DND-41 (cell line): ENCODE data around the gene PCDH9.

Source experiments
- EZH2 ChIP-seq: IDR thresholded peaks from 3 replicates; pipeline ENCODE4 v1.6.1; 2012; ENCODE audit warnings: borderline replicate concordance, low read depth, mild to moderate bottlenecking, moderate library complexity, low read length, inconsistent platforms; ENCODE audit not compliant: severe bottlenecking
- TF ChIP-seq, protein P1 (sequence below): IDR thresholded peaks from 2 replicates; pipeline ENCODE4 v1.5.1; 2012; ENCODE audit warnings: borderline replicate concordance, low read length, moderate library complexity, mild to moderate bottlenecking; ENCODE audit not compliant: poor library complexity, severe bottlenecking; ENCODE audit errors: extremely low read depth

DNA sequence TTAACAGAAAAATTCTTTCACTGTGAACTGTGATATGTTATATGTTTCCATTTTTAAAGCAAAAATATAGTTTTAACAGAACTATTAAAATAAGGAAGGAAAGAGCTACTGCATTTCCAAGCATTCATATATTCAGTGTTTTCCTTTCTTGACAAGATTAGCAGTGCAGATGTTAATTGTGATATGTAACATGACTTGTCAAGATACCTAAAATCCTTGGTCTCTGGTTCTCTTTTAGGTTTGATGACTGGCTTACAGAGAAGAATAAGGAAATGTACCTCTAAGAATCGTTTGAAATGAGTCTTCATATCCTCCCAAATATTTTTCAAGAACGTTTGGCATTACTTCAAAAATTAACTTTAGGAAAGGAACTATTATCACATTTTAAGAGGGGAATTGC is 907.2 kb downstream of the PCDH9 start:
- TF ChIP-seq, protein P1, sequence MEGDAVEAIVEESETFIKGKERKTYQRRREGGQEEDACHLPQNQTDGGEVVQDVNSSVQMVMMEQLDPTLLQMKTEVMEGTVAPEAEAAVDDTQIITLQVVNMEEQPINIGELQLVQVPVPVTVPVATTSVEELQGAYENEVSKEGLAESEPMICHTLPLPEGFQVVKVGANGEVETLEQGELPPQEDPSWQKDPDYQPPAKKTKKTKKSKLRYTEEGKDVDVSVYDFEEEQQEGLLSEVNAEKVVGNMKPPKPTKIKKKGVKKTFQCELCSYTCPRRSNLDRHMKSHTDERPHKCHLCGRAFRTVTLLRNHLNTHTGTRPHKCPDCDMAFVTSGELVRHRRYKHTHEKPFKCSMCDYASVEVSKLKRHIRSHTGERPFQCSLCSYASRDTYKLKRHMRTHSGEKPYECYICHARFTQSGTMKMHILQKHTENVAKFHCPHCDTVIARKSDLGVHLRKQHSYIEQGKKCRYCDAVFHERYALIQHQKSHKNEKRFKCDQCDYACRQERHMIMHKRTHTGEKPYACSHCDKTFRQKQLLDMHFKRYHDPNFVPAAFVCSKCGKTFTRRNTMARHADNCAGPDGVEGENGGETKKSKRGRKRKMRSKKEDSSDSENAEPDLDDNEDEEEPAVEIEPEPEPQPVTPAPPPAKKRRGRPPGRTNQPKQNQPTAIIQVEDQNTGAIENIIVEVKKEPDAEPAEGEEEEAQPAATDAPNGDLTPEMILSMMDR = no peak
- TF ChIP-seq EZH2 = no peak
